Liver (tissue), 9 donors: Measurements from ENCODE around the gene RPS6KB2. TPM values are rescaled to one million over a fixed set of nuclear protein-coding genes. Genes with fewer than 3 reads are reported as not detected.

Experiments used
- DNase-seq: peaks from one replicate; pipeline ENCODE4 v3.0.0-alpha.2; 2017; ENCODE audit warnings: low spot score
- H3K27ac ChIP-seq, 2 donors: one replicate each; pipeline ENCODE4 v1.7.0; 2013; ENCODE audit warnings: inconsistent platforms in 2 of 2, low read length in 2 of 2, control low read depth in 1 of 2, low read depth in 1 of 2, mild to moderate bottlenecking in 1 of 2
- H3K27me3 ChIP-seq, 4 donors: one replicate each; pipeline versions ENCODE4 v1.6.1 to v1.7.0; 2013; ENCODE audit warnings: low read length in 3 of 4, inconsistent platforms in 1 of 4, mild to moderate bottlenecking in 1 of 4, moderate library complexity in 1 of 4; ENCODE audit not compliant: control insufficient read depth in 4 of 4, insufficient read depth in 4 of 4
- H3K36me3 ChIP-seq, 4 donors: one replicate each; pipeline versions ENCODE4 v1.6.1 to v1.7.0; 2013; ENCODE audit warnings: low read length in 3 of 4, mild to moderate bottlenecking in 3 of 4, low read depth in 1 of 4, moderate library complexity in 1 of 4; ENCODE audit not compliant: control insufficient read depth in 4 of 4, insufficient read depth in 3 of 4
- H3K4me1 ChIP-seq, 4 donors: one replicate each; pipeline versions ENCODE4 v1.6.1 to v1.7.0; 2013; ENCODE audit warnings: low read length in 3 of 4, mild to moderate bottlenecking in 3 of 4, moderate library complexity in 1 of 4; ENCODE audit not compliant: control insufficient read depth in 4 of 4, insufficient read depth in 4 of 4
- H3K4me3 ChIP-seq, 3 donors: one replicate each; pipeline versions ENCODE4 v1.6.1 to v1.7.0; 2013; ENCODE audit warnings: low read length in 3 of 3, control low read depth in 1 of 3, low read depth in 1 of 3, mild to moderate bottlenecking in 1 of 3
- H3K9ac ChIP-seq, 2 donors: one replicate each; pipeline ENCODE4 v1.7.0; 2013; ENCODE audit warnings: low read length in 2 of 2, mild to moderate bottlenecking in 2 of 2, moderate library complexity in 2 of 2, control low read depth in 1 of 2, low read depth in 1 of 2
- H3K9me3 ChIP-seq, 4 donors: one replicate each; pipeline versions ENCODE4 v1.6.1 to v1.7.0; 2013; ENCODE audit warnings: low read length in 3 of 4; ENCODE audit not compliant: control insufficient read depth in 4 of 4
- EGR1 ChIP-seq, 2 donors: IDR thresholded peaks; 2 replicates each; pipeline ENCODE4 v1.6.1; 2016 to 2018; ENCODE audit warnings: antibody characterized with exemption in 2 of 2, low read depth in 2 of 2
- FOXA1 ChIP-seq: IDR thresholded peaks from 2 replicates; pipeline ENCODE4 v1.6.1; 2016; ENCODE audit warnings: antibody characterized with exemption
- FOXA2 ChIP-seq: IDR thresholded peaks from 2 replicates; pipeline ENCODE4 v1.6.1; 2016; ENCODE audit warnings: antibody characterized with exemption
- GABPA ChIP-seq, 2 donors: IDR thresholded peaks in 1 of 2; conservative IDR thresholded peaks in 1 of 2; 2 replicates each; pipeline ENCODE4 v1.6.1; 2016; ENCODE audit warnings: antibody characterized with exemption in 2 of 2, mild to moderate bottlenecking in 1 of 2, moderate library complexity in 1 of 2
- HNF4A ChIP-seq, 2 donors: conservative IDR thresholded peaks; 2 replicates each; pipeline ENCODE4 v1.6.1; 2016; ENCODE audit warnings: antibody characterized with exemption in 2 of 2, mild to moderate bottlenecking in 2 of 2
- JUND ChIP-seq, 2 donors: IDR thresholded peaks; 2 replicates each; pipeline ENCODE4 v1.6.1; 2016; ENCODE audit warnings: antibody characterized with exemption in 2 of 2
- NR2F2 ChIP-seq: IDR thresholded peaks from 2 replicates; pipeline ENCODE4 v1.6.1; 2016; ENCODE audit warnings: antibody characterized with exemption
- RAD21 ChIP-seq, 2 donors: IDR thresholded peaks; 2 replicates each; pipeline ENCODE4 v1.6.1; 2016; ENCODE audit warnings: antibody characterized with exemption in 2 of 2, mild to moderate bottlenecking in 2 of 2
- RXRA ChIP-seq, 2 donors: IDR thresholded peaks; 2 replicates each; pipeline ENCODE4 v1.6.1; 2017 to 2018; ENCODE audit warnings: antibody characterized with exemption in 2 of 2, mild to moderate bottlenecking in 1 of 2
- SP1 ChIP-seq: IDR thresholded peaks from 2 replicates; pipeline ENCODE4 v1.6.1; 2018; ENCODE audit warnings: antibody characterized with exemption, mild to moderate bottlenecking
- TAF1 ChIP-seq: conservative IDR thresholded peaks from 2 replicates; pipeline ENCODE4 v1.6.1; 2016; ENCODE audit warnings: antibody characterized with exemption, mild to moderate bottlenecking
- YY1 ChIP-seq: IDR thresholded peaks from 2 replicates; pipeline ENCODE4 v1.6.1; 2016; ENCODE audit warnings: antibody characterized with exemption, mild to moderate bottlenecking
- WGBS: extraction: QIAGEN DNeasy Blood & Tissue Kit; methylation state at CpG from one replicate; pipeline ENCODE4 v1.1.7; 2013; 5-methylcytosine and 5-hydroxymethylcytosine counted together
- polyA plus RNA-seq, 2 donors: library from polyadenylated mRNA; stranded (reverse) in 1 of 2; unstranded in 1 of 2; fragments of 200-250 nt in 1 of 2; fragments of >200 nt in 1 of 2; fragmentation: Nextera tagmentation in 1 of 2; extraction: Ambion mirVana in 1 of 2; gene quantifications; one replicate each; pipeline versions ENCODE4 v1.2.1 to v1.2.3, GENCODE V29; 2013 to 2015
- total RNA-seq, 2 donors: library from RNA; depleted of rRNA; stranded (reverse); fragments of >200 nt; gene quantifications; one replicate each; pipeline ENCODE4 v1.2.3, GENCODE V29; 2014
- TF ChIP-seq, protein P1 (sequence below): IDR thresholded peaks from 2 replicates; pipeline ENCODE4 v1.6.1; 2016; ENCODE audit warnings: antibody characterized with exemption
- TF ChIP-seq, protein P2 (sequence below): IDR thresholded peaks from 2 replicates; pipeline ENCODE4 v1.6.1; 2016; ENCODE audit warnings: antibody characterized with exemption, mild to moderate bottlenecking
- TF ChIP-seq, protein P3 (sequence below): IDR thresholded peaks from 2 replicates; pipeline ENCODE4 v1.6.1; 2016; ENCODE audit warnings: antibody characterized with exemption
- TF ChIP-seq, protein P4 (sequence below): IDR thresholded peaks from 2 replicates; pipeline ENCODE4 v1.6.1; 2016; ENCODE audit warnings: antibody characterized with exemption
- donor health status: healthy.
- donor health status: healthy.
- donor health status: healthy.
- donor health status: healthy.
- donor health status: healthy.

RPS6KB2 gene
- total and polyA plus RNA-seq, 4 donors, result 31.5 to 49.6 (median 37.7) TPM

DNA sequence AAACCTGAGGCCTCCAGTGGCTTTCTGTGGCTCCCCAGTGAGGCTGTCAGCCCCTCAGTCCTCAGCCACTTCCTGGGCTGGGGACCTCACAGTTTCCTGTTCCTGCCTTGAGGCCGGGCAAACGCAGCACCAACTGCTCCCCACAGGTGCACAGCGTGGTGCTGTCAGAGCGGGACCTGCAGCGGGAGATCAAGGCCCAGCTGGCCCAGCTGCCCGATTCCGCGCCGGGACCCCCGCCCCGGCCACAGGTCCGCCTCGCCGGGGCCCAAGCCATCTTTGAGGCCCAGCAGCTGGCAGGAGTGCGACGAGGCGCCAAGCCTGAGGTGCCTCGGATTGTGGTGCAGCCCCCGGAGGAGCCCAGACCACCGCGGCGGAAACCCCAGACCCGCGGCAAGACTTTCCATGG, 19.0 kb upstream of the RPS6KB2 start:
- no peak overlapping the region for H3K4me3 ChIP-seq
- no peaks in the 10 kb centered on the region for H3K27me3 ChIP-seq
- H3K4me1 ChIP-seq, result peaks cover 0 to 3% (median 0%) of the 10 kb centered on the region in 4 donors
- TF ChIP-seq RAD21 (IDR thresholded peaks at IDR 0.05) (no peak), YY1 (no peak), FOXA2 (no peak), NR2F2 (no peak), GABPA (IDR thresholded peaks at IDR 0.05 in 1 of 2, conservative IDR thresholded peaks at IDR 0.05 in 1 of 2) (no peak), HNF4A (conservative IDR thresholded peaks at IDR 0.05) (no peak), SP1 (no peak), FOXA1 (no peak), TAF1 (no peak), EGR1 (IDR thresholded peaks at IDR 0.05; ENCODE audit: low read depth in 2 of 2) (no peak), JUND (IDR thresholded peaks at IDR 0.05) (no peak)
- TF ChIP-seq, protein P1, sequence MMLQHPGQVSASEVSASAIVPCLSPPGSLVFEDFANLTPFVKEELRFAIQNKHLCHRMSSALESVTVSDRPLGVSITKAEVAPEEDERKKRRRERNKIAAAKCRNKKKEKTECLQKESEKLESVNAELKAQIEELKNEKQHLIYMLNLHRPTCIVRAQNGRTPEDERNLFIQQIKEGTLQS, result no peak
- TF ChIP-seq, protein P2, sequence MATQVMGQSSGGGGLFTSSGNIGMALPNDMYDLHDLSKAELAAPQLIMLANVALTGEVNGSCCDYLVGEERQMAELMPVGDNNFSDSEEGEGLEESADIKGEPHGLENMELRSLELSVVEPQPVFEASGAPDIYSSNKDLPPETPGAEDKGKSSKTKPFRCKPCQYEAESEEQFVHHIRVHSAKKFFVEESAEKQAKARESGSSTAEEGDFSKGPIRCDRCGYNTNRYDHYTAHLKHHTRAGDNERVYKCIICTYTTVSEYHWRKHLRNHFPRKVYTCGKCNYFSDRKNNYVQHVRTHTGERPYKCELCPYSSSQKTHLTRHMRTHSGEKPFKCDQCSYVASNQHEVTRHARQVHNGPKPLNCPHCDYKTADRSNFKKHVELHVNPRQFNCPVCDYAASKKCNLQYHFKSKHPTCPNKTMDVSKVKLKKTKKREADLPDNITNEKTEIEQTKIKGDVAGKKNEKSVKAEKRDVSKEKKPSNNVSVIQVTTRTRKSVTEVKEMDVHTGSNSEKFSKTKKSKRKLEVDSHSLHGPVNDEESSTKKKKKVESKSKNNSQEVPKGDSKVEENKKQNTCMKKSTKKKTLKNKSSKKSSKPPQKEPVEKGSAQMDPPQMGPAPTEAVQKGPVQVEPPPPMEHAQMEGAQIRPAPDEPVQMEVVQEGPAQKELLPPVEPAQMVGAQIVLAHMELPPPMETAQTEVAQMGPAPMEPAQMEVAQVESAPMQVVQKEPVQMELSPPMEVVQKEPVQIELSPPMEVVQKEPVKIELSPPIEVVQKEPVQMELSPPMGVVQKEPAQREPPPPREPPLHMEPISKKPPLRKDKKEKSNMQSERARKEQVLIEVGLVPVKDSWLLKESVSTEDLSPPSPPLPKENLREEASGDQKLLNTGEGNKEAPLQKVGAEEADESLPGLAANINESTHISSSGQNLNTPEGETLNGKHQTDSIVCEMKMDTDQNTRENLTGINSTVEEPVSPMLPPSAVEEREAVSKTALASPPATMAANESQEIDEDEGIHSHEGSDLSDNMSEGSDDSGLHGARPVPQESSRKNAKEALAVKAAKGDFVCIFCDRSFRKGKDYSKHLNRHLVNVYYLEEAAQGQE, result no peak
- TF ChIP-seq, protein P3, sequence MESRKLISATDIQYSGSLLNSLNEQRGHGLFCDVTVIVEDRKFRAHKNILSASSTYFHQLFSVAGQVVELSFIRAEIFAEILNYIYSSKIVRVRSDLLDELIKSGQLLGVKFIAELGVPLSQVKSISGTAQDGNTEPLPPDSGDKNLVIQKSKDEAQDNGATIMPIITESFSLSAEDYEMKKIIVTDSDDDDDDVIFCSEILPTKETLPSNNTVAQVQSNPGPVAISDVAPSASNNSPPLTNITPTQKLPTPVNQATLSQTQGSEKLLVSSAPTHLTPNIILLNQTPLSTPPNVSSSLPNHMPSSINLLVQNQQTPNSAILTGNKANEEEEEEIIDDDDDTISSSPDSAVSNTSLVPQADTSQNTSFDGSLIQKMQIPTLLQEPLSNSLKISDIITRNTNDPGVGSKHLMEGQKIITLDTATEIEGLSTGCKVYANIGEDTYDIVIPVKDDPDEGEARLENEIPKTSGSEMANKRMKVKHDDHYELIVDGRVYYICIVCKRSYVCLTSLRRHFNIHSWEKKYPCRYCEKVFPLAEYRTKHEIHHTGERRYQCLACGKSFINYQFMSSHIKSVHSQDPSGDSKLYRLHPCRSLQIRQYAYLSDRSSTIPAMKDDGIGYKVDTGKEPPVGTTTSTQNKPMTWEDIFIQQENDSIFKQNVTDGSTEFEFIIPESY, result no peak
- WGBS, result 61% methylated on average over 24 of the region's 24 CpGs
- H3K9ac ChIP-seq, result no peak overlapping the region
- H3K36me3 ChIP-seq, result no peaks in the 10 kb centered on the region
- H3K9me3 ChIP-seq, result no peaks in the 10 kb centered on the region
- no peak for DNase-seq
- H3K27ac ChIP-seq, result no peak overlapping the region

DNA sequence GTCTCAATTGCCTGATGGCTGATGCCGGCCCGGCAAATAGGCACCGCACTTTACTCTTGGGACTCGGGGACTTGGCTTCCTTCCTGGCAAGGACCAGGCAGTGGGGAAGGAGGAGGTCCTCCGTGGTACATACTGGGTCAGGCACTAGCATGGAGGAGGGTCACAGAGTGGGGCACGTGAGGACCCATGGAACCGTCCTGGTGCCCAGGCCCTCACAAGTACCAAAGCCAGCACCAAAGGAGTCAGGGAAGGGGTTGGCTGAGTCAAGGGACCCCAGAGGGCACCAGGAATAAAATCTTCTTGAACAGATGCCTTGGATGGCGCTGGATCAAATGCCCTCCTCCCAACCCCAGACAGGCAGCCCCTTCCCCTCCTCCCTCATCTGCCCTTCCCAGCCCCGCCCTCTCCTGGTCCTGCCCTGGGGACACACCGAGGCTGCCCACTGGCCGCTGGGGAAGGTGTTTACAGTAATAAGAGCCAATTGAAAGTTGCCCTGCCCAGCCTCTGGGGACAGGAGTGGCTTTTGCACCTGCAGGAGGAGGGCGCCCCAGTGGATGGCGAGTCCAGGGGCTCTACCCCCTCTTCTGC, 18.4 kb upstream of the RPS6KB2 start:
- H3K9ac ChIP-seq, result no peak overlapping the region
- H3K4me1 ChIP-seq, result peaks cover 0 to 4% (median 0%) of the 10 kb centered on the region in 4 donors
- H3K27ac ChIP-seq, result peak overlapping the region in 1 of 2 donors; percentile 5
- 27% methylated on average over 13 of the region's 13 CpGs for WGBS
- no peak overlapping the region for H3K4me3 ChIP-seq
- H3K9me3 ChIP-seq, result no peaks in the 10 kb centered on the region
- TF ChIP-seq HNF4A (conservative IDR thresholded peaks at IDR 0.05) (no peak), JUND (IDR thresholded peaks at IDR 0.05) (no peak), SP1 (no peak), GABPA (IDR thresholded peaks at IDR 0.05 in 1 of 2, conservative IDR thresholded peaks at IDR 0.05 in 1 of 2) (no peak), RXRA (IDR thresholded peaks at IDR 0.05) (no peak), YY1 (no peak), FOXA2 (no peak), NR2F2 (no peak)
- TF ChIP-seq, protein P4, sequence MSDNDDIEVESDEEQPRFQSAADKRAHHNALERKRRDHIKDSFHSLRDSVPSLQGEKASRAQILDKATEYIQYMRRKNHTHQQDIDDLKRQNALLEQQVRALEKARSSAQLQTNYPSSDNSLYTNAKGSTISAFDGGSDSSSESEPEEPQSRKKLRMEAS, result no peak
- TF ChIP-seq, protein P3, result no peak
- TF ChIP-seq, protein P2, result no peak
- no peak for DNase-seq
- H3K36me3 ChIP-seq, result no peaks in the 10 kb centered on the region
- no peaks in the 10 kb centered on the region for H3K27me3 ChIP-seq
